WTC11 (cell line): ENCODE results near the gene CCDC183.

Experiments used
- CDX4 ChIP-seq: fragments of 250-450 bp; sonication (Bioruptor Pico); IDR thresholded peaks from 2 replicates; pipeline ENCODE4 v1.9.0; 2021; ENCODE audit warnings: moderate library complexity, mild to moderate bottlenecking, inconsistent platforms, borderline replicate concordance
- CTCF ChIP-seq: fragments of 200-600 bp; IDR thresholded peaks from 2 replicates; pipeline ENCODE4 v1.8.0; 2022; ENCODE audit warnings: antibody characterized with exemption
- GABPB1 ChIP-seq: sonication (generic); formaldehyde crosslinking; IDR thresholded peaks from 2 replicates; pipeline ENCODE4 v1.8.1; 2023; ENCODE audit warnings: mild to moderate bottlenecking, missing genetic modification reagents
- KAT7 ChIP-seq: sonication (generic); formaldehyde crosslinking; IDR thresholded peaks from 2 replicates; pipeline ENCODE4 v1.8.1; 2023; ENCODE audit warnings: missing genetic modification reagents, mild to moderate bottlenecking, borderline replicate concordance
- SP1 ChIP-seq: sonication (generic); formaldehyde crosslinking; conservative IDR thresholded peaks from 2 replicates; pipeline ENCODE4 v1.8.1; 2022; ENCODE audit warnings: missing genetic modification reagents
- ZNF416 ChIP-seq: fragments of 250-450 bp; sonication (Bioruptor Pico); IDR thresholded peaks from 2 replicates; pipeline ENCODE4 v1.9.0; 2021; ENCODE audit warnings: mild to moderate bottlenecking, inconsistent platforms
- ZSCAN18 ChIP-seq: fragments of 250-450 bp; sonication (Bioruptor Pico); IDR thresholded peaks from 2 replicates; pipeline ENCODE4 v2.1.2; 2022; ENCODE audit warnings: mild to moderate bottlenecking, moderate library complexity
- TF ChIP-seq, protein P1 (sequence below): sonication (generic); formaldehyde crosslinking; IDR thresholded peaks from 2 replicates; pipeline ENCODE4 v1.8.0; 2022; ENCODE audit warnings: mild to moderate bottlenecking, missing genetic modification reagents

DNA sequence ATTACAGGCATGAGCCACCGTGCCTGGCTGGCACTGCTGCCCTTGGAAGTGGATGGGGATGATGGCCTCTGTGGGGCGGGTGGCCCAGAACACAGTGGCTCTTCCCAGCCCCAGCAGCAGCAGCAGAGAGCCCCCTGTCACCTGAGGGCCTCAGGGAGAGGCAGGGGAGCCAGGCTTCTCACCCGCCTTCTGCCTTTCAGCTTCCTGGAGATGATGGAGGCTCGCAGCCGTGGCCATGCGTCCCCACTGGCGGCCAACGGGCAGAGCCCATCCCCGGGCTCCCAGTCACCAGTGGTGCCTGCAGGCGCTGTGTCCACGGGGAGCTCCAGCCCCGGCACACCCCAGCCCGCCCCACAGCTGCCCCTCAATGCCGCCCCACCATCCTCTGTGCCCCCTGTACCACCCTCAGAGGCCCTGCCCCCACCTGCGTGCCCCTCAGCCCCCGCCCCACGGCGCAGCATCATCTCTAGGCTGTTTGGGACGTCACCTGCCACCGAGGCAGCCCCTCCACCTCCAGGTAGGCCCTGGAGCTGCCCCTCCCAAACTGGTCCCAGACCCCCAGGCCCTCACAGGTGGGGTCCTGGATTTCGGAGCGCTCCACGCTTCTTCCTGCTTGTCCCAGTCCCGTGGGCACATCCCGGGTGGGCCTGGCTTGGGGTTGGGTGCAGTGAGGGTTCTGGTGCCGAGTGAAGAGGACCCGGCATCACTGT is 41.2 kb downstream of the CCDC183 start:
- TF ChIP-seq GABPB1 (CRISPR knock-in tag) (no peak), ZSCAN18 (CRISPR knock-in tag) (no peak), CTCF (no peak), SP1 (CRISPR knock-in tag) (no peak), ZNF416 (CRISPR knock-in tag) (no peak), KAT7 (CRISPR knock-in tag) (no peak), CDX4 (CRISPR knock-in tag) (no peak)
- TF ChIP-seq, protein P1, sequence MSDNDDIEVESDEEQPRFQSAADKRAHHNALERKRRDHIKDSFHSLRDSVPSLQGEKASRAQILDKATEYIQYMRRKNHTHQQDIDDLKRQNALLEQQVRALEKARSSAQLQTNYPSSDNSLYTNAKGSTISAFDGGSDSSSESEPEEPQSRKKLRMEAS (CRISPR knock-in tag): no peak
